ENCODE data around the gene QRSL1. TPM values are rescaled to one million over a fixed set of nuclear protein-coding genes. Genes with fewer than 3 reads are reported as not detected.

Gene QRSL1
- polyA plus RNA-seq, 1 of the 3 experiments (the other 2 are of a cell fraction) = 5.7 TPM

- no peak overlapping the region for H3K4me2 ChIP-seq
- no peak for DNase-seq
- no peak overlapping the region for H3K27ac ChIP-seq (ENCODE audit: low read depth in 2 of 2, low read length in 1 of 2)
- H3F3A ChIP-seq (replicated peaks; ENCODE audit: insufficient read depth) = no peaks in the 10 kb centered on the region
- POLR2A ChIA-PET = no interaction called here
- H4K20me1 ChIP-seq (ENCODE audit: insufficient read depth) = no peaks in the 10 kb centered on the region
- no peak overlapping the region for H3K9ac ChIP-seq
- H3K79me2 ChIP-seq (ENCODE audit: insufficient read depth) = no peaks in the 10 kb centered on the region
- WGBS (ENCODE audit: low lambda C conversion rate) = 33% methylated on average over 2 of the region's 2 CpGs
- no peak overlapping the region for H3K4me3 ChIP-seq (ENCODE audit: low read depth in 2 of 2, low read length in 1 of 2)
- no peaks in the 10 kb centered on the region for H3K4me1 ChIP-seq (ENCODE audit: control insufficient read depth in 1 of 2, insufficient read depth in 2 of 2, low read depth in 1 of 2, low read length in 1 of 2)
- CTCF ChIA-PET = interaction anchor here (0.9 to 1.7 kb wide), 3 partner anchors 10 to 265 kb away, joined by 3 to 7 read pairs (median 3); no protein-coding TSS in a partner anchor
- no peaks in the 10 kb centered on the region for H3K9me3 ChIP-seq
- TF ChIP-seq IRF3 (IDR thresholded peaks at IDR 0.05; ENCODE audit: low read depth, low read length) = no peak
- no peak for TF ChIP-seq GATA2 (CRISPR knock-in tag; IDR thresholded peaks at IDR 0.05)
- TF ChIP-seq NFIC (IDR thresholded peaks at IDR 0.05; ENCODE audit: borderline replicate concordance) = no peak
- TF ChIP-seq, protein P1, sequence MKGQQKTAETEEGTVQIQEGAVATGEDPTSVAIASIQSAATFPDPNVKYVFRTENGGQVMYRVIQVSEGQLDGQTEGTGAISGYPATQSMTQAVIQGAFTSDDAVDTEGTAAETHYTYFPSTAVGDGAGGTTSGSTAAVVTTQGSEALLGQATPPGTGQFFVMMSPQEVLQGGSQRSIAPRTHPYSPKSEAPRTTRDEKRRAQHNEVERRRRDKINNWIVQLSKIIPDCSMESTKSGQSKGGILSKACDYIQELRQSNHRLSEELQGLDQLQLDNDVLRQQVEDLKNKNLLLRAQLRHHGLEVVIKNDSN (IDR thresholded peaks at IDR 0.05; ENCODE audit: borderline replicate concordance, low read depth) = no peak
- TF ChIP-seq RCOR1 (IDR thresholded peaks at IDR 0.05; ENCODE audit: low read length) = no peak
- TF ChIP-seq, protein P2, sequence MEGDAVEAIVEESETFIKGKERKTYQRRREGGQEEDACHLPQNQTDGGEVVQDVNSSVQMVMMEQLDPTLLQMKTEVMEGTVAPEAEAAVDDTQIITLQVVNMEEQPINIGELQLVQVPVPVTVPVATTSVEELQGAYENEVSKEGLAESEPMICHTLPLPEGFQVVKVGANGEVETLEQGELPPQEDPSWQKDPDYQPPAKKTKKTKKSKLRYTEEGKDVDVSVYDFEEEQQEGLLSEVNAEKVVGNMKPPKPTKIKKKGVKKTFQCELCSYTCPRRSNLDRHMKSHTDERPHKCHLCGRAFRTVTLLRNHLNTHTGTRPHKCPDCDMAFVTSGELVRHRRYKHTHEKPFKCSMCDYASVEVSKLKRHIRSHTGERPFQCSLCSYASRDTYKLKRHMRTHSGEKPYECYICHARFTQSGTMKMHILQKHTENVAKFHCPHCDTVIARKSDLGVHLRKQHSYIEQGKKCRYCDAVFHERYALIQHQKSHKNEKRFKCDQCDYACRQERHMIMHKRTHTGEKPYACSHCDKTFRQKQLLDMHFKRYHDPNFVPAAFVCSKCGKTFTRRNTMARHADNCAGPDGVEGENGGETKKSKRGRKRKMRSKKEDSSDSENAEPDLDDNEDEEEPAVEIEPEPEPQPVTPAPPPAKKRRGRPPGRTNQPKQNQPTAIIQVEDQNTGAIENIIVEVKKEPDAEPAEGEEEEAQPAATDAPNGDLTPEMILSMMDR (IDR thresholded peaks at IDR 0.05) = no peak
- TF ChIP-seq RXRA (IDR thresholded peaks at IDR 0.05; ENCODE audit: borderline replicate concordance, low read depth) = no peak
- no peak for TF ChIP-seq EZH2phosphoT487 (IDR thresholded peaks at IDR 0.05; ENCODE audit: borderline replicate concordance, low read depth)
- TF ChIP-seq SIN3A (IDR thresholded peaks at IDR 0.05; ENCODE audit: borderline replicate concordance, low read depth, low read length) = no peak
- TF ChIP-seq, protein P3, sequence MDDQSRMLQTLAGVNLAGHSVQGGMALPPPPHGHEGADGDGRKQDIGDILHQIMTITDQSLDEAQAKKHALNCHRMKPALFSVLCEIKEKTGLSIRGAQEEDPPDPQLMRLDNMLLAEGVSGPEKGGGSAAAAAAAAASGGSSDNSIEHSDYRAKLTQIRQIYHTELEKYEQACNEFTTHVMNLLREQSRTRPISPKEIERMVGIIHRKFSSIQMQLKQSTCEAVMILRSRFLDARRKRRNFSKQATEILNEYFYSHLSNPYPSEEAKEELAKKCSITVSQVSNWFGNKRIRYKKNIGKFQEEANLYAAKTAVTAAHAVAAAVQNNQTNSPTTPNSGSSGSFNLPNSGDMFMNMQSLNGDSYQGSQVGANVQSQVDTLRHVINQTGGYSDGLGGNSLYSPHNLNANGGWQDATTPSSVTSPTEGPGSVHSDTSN (IDR thresholded peaks at IDR 0.05) = no peak
- TF ChIP-seq CHD2 (IDR thresholded peaks at IDR 0.05; ENCODE audit: low read length, partially characterized antibody) = no peak
- TF ChIP-seq FOXM1 (IDR thresholded peaks at IDR 0.05; ENCODE audit: low read depth) = no peak
- no peak for TF ChIP-seq TEAD4 (IDR thresholded peaks at IDR 0.05; ENCODE audit: borderline replicate concordance, insufficient read depth)
- no peak for TF ChIP-seq RFX5 (IDR thresholded peaks at IDR 0.05; ENCODE audit: low read length)
- no peaks in the 10 kb centered on the region for H3K27me3 ChIP-seq (ENCODE audit: insufficient read depth)
- no peak overlapping the region for H2AFZ ChIP-seq (ENCODE audit: low read depth)
- no peaks in the 10 kb centered on the region for H3K9me2 ChIP-seq
- no peaks in the 10 kb centered on the region for H3K36me3 ChIP-seq (replicated peaks in 1 of 2; ENCODE audit: control insufficient read depth in 1 of 2, insufficient read depth in 2 of 2, low read length in 1 of 2)
These were observed 84.9 kb downstream of the QRSL1 start for GRCh38 chr6:106714281-106714680.

All from SK-N-SH (cell line).